ENCODE results near the gene SLC18A2.

- TF ChIP-seq EZH2 (IDR thresholded peaks at IDR 0.05) (no peak), POLR2AphosphoS5 (IDR thresholded peaks at IDR 0.05; ENCODE audit: borderline replicate concordance, low read depth, low read length) (no peak), FOXP2 (optimal IDR thresholded peaks at IDR 0.05; ENCODE audit: control extremely low read depth, extremely low read length, insufficient read depth) (no peak)
These were observed 57.3 kb downstream of the SLC18A2 start for GRCh38 chr10:117298219-117298618.
